Nephron (organoid): Measurements from ENCODE around the gene TSHZ1.

ENCODE experiments used
- H3K27ac Mint-ChIP-seq, 3 experiments: 2 replicates each; pipeline ENCODE4 v1.8.0; 2020; ENCODE audit warnings: mixed read lengths in 3 of 3, mild to moderate bottlenecking in 2 of 3, moderate library complexity in 1 of 3
- H3K27me3 Mint-ChIP-seq: 2 replicates; pipeline ENCODE4 v1.8.0; 2021; ENCODE audit warnings: low read depth, mild to moderate bottlenecking, moderate library complexity, mixed read lengths
- H3K36me3 Mint-ChIP-seq: 2 replicates; pipeline ENCODE4 v1.8.0; 2020; ENCODE audit warnings: low read depth, mixed read lengths
- H3K4me1 Mint-ChIP-seq: 2 replicates; pipeline ENCODE4 v1.8.0; 2020; ENCODE audit warnings: mixed read lengths
- H3K4me3 Mint-ChIP-seq, 3 experiments: 2 replicates each; pipeline ENCODE4 v1.8.0; 2020; ENCODE audit warnings: mild to moderate bottlenecking in 3 of 3, mixed read lengths in 3 of 3, moderate library complexity in 2 of 3
- H3K9me3 Mint-ChIP-seq: 2 replicates; pipeline ENCODE4 v1.8.0; 2020; ENCODE audit warnings: mixed read lengths
- TF ChIP-seq, protein P1 (sequence below), 3 experiments: fragments of 200-600 bp; sonication (generic); IDR thresholded peaks; one replicate each; pipeline ENCODE4 v1.5.0; 2021; ENCODE audit warnings: antibody characterized with exemption in 3 of 3; ENCODE audit not compliant: unreplicated experiment in 3 of 3

The TSHZ1 gene

GRCh38 chr18:75200071-75200470, 10.5 kb upstream of the TSHZ1 start:
- TF ChIP-seq, protein P1, sequence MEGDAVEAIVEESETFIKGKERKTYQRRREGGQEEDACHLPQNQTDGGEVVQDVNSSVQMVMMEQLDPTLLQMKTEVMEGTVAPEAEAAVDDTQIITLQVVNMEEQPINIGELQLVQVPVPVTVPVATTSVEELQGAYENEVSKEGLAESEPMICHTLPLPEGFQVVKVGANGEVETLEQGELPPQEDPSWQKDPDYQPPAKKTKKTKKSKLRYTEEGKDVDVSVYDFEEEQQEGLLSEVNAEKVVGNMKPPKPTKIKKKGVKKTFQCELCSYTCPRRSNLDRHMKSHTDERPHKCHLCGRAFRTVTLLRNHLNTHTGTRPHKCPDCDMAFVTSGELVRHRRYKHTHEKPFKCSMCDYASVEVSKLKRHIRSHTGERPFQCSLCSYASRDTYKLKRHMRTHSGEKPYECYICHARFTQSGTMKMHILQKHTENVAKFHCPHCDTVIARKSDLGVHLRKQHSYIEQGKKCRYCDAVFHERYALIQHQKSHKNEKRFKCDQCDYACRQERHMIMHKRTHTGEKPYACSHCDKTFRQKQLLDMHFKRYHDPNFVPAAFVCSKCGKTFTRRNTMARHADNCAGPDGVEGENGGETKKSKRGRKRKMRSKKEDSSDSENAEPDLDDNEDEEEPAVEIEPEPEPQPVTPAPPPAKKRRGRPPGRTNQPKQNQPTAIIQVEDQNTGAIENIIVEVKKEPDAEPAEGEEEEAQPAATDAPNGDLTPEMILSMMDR (IDR thresholded peaks at IDR 0.05; ENCODE audit: unreplicated experiment in 3 of 3) = no peak
- Mint-ChIP-seq H3K4me1 (peaks cover 59% of the 10 kb centered on the region), H3K27me3 (no peaks in the 10 kb centered on the region)

GRCh38 chr18:75200605-75201280, 9.9 kb upstream of the TSHZ1 start:
- Mint-ChIP-seq H3K27me3 (peaks cover 5% of the 10 kb centered on the region), H3K27ac (peak overlapping the region; percentile 53 to 94 (median 86)), H3K4me3 (peak overlapping the region; percentile 27 to 75 (median 67)), H3K9me3 (no peaks in the 10 kb centered on the region), H3K4me1 (peaks cover 66% of the 10 kb centered on the region), H3K36me3 (peaks cover 41% of the 10 kb centered on the region)
- TF ChIP-seq, protein P1 (IDR thresholded peaks at IDR 0.05; ENCODE audit: unreplicated experiment in 3 of 3) = no peak

More at GRCh38 chr18:75200071-75200470, 10.5 kb upstream of the TSHZ1 start:
- H3K36me3 Mint-ChIP-seq = peaks cover 47% of the 10 kb centered on the region
- H3K4me3 Mint-ChIP-seq = peak overlapping the region in 2 of 3 experiments; percentile 31 to 34
- no peaks in the 10 kb centered on the region for H3K9me3 Mint-ChIP-seq
- H3K27ac Mint-ChIP-seq = peak overlapping the region in 2 of 3 experiments; percentile 47 to 86

- peaks cover 74% of the 10 kb centered on the region for H3K4me1 Mint-ChIP-seq
- H3K4me3 Mint-ChIP-seq = peak overlapping the region; percentile 13 to 46 (median 40)
- H3K36me3 Mint-ChIP-seq = peaks cover 35% of the 10 kb centered on the region
- TF ChIP-seq, protein P1 (IDR thresholded peaks at IDR 0.05; ENCODE audit: unreplicated experiment in 3 of 3) = no peak
- H3K9me3 Mint-ChIP-seq = no peaks in the 10 kb centered on the region
- H3K27me3 Mint-ChIP-seq = peaks cover 5% of the 10 kb centered on the region
- peak overlapping the region; percentile 53 to 94 (median 86) for H3K27ac Mint-ChIP-seq
Observed at GRCh38 chr18:75201282-75202270, 9.0 kb upstream of the TSHZ1 start.

DNA sequence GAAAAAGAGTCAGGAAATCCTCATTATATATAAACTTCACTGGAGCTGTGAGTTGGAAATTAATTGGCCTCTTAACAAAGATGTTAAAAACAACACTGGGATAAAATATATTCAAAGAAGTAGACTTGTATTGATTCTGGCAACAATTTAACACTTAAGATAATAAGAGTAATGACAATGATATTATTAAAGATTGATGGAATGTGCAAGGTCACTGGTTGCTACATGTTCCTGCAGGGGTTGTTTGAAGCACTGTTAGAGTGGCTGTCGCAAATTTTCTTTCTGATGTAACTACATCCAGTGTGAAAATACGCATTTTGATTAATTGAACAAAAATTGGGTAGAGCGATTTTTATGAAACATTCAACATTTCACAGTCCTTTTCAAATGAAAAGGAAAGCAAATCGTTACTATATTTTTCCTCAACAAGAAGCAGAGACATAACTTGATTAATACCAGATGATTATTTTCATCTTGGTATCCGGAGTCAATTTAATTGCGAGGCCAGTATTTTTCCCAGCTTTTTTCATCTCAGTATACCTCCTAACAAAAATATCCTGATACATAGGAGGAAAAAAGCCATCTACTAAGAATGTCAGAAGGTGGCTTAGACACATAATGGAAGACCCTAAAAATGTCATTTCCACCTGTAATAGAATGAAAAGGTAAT, 7.8 kb upstream of the TSHZ1 start:
- peaks cover 31% of the 10 kb centered on the region for H3K36me3 Mint-ChIP-seq
- peak overlapping the region; percentile 78 to 84 (median 82) for H3K4me3 Mint-ChIP-seq
- H3K4me1 Mint-ChIP-seq = peaks cover 84% of the 10 kb centered on the region
- TF ChIP-seq, protein P1 (IDR thresholded peaks at IDR 0.05; ENCODE audit: unreplicated experiment in 3 of 3) = no peak
- peaks cover 5% of the 10 kb centered on the region for H3K27me3 Mint-ChIP-seq
- peak overlapping the region; percentile 86 to 94 (median 91) for H3K27ac Mint-ChIP-seq
- no peaks in the 10 kb centered on the region for H3K9me3 Mint-ChIP-seq

DNA sequence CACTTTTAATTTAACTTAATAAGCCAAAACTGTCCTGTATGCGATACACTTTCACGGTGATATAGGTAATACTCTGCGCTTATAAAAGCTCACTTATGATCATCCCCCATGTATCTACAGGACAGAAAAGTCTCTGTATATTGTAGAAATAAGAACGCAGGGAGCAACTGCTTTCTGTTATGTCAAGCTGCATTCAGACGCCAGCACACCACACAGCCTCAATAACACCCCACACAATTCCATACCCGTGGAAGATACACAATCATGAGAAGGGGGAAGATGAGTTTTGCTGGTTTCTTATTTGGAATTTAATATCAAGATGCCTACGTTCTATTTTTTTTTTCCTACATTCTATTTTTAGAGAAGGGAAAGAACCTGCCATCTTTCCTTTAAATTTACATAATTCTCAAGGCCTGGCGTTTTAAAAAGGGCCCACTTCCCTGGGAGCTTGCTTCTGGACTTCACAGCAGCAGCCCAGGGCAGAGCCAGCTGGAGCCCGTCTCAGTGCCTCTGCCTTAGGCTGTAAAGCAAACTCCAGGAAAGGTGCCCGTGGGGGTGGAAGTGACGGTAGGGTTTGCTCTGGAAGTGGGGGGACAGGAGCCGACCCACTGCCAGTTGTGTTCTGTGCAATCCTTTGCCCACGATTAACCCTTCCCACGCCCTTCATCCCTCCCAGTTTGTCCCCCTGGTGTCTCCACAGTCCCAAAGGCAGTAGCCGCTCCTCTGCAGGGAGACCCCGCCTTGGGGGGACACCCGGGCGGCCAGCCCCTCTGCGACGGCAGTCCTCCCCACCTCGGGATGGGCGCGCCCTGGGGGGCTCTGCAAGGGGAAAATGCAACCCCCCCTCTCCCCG, 7.0 kb upstream of the TSHZ1 start:
- Mint-ChIP-seq H3K9me3 (no peaks in the 10 kb centered on the region), H3K36me3 (peaks cover 25% of the 10 kb centered on the region), H3K27ac (peak overlapping the region; percentile 86 to 94 (median 91)), H3K27me3 (peaks cover 5% of the 10 kb centered on the region), H3K4me1 (peaks cover 76% of the 10 kb centered on the region), H3K4me3 (peak overlapping the region; percentile 78 to 84 (median 82))
- TF ChIP-seq, protein P1 (IDR thresholded peaks at IDR 0.05; ENCODE audit: unreplicated experiment in 3 of 3) = no peak
